IMR-90 (cell line): Measurements from ENCODE around the gene C19orf25. TPM values are rescaled to one million over a fixed set of nuclear protein-coding genes. Genes with fewer than 3 reads are reported as not detected.

Experiments
- ATAC-seq: fragments of 200-7000 bp; cut with Tn5 transposase; 2 replicates; pipeline ENCODE4 v1.9.1; 2020; ENCODE audit warnings: low read depth, mild to moderate bottlenecking, moderate library complexity
- BruUV-seq: library from RNA; stranded (reverse); fragments of 400-500 nt; replicated peaks from 2 replicates; lab custom pipeline; 2021; lab: Mats Ljungman, UMichigan
- CTCF ChIA-PET: fragments of 300-600 bp; formaldehyde crosslinking; extraction: SDS; loops from one replicate; lab custom pipeline; 2021; ENCODE audit warnings: antibody characterized with exemption; lab: Yijun Ruan, JAX
- POLR2A ChIA-PET: fragments of 300-600 bp; sonication (Branson Sonifier 250); formaldehyde crosslinking; loops from one replicate; lab custom pipeline; 2022; ENCODE audit warnings: antibody characterized with exemption; ENCODE audit not compliant: unreplicated experiment; lab: Charles Lee
- DNase-seq: peaks from one replicate; pipeline ENCODE4 v3.0.0; 2013
- H2AFZ ChIP-seq: replicated peaks from 2 replicates; pipeline ENCODE3; 2013; ENCODE audit warnings: low read length, mild to moderate bottlenecking; ENCODE audit not compliant: poor library complexity
- H2AK5ac ChIP-seq: 2 replicates; pipeline ENCODE4 v1.6.1; 2013; ENCODE audit warnings: low read depth, low read length, inconsistent platforms
- H2AK9ac ChIP-seq: replicated peaks from 2 replicates; pipeline ENCODE3; 2013; ENCODE audit warnings: mild to moderate bottlenecking, low read depth, low read length, moderate library complexity; ENCODE audit not compliant: poor library complexity
- H2BK120ac ChIP-seq: 2 replicates; pipeline ENCODE4 v1.6.1; 2013; ENCODE audit warnings: low read depth, low read length, inconsistent platforms
- H2BK15ac ChIP-seq: 3 replicates; pipeline ENCODE4 v1.6.1; 2013; ENCODE audit warnings: low read depth, low read length, inconsistent platforms
- H2BK20ac ChIP-seq: 2 replicates; pipeline ENCODE4 v1.6.1; 2013; ENCODE audit warnings: low read depth, mild to moderate bottlenecking, inconsistent platforms, low read length, moderate library complexity
- H2BK5ac ChIP-seq: 2 replicates; pipeline ENCODE4 v1.6.1; 2013; ENCODE audit warnings: mild to moderate bottlenecking, low read depth, low read length, inconsistent platforms; ENCODE audit not compliant: poor library complexity, severe bottlenecking
- H3K14ac ChIP-seq: replicated peaks from 2 replicates; pipeline ENCODE4 v1.6.1; 2013; ENCODE audit warnings: low read depth, low read length, inconsistent platforms
- H3K18ac ChIP-seq: 2 replicates; pipeline ENCODE4 v1.6.1; 2013; ENCODE audit warnings: low read depth, low read length, control low read depth
- H3K23ac ChIP-seq: 2 replicates; pipeline ENCODE4 v1.6.1; 2013; ENCODE audit warnings: low read depth, low read length, inconsistent platforms
- H3K27ac ChIP-seq: 2 replicates; pipeline ENCODE4 v1.5.1; 2013; ENCODE audit warnings: mild to moderate bottlenecking, control low read depth, low read length; ENCODE audit not compliant: insufficient read depth
- H3K27me3 ChIP-seq: 2 replicates; pipeline ENCODE4 v1.6.1; 2013; ENCODE audit warnings: low read length; ENCODE audit not compliant: control insufficient read depth, insufficient read depth
- H3K36me3 ChIP-seq: 2 replicates; pipeline ENCODE4 v1.6.1; 2013; ENCODE audit warnings: low read length, mixed read lengths; ENCODE audit not compliant: control insufficient read depth, insufficient read depth
- H3K4ac ChIP-seq: 2 replicates; pipeline ENCODE4 v1.6.1; 2013; ENCODE audit warnings: low read depth, low read length, inconsistent platforms
- H3K4me1 ChIP-seq: 2 replicates; pipeline ENCODE4 v1.6.1; 2013; ENCODE audit warnings: low read length, mixed read lengths; ENCODE audit not compliant: control insufficient read depth, insufficient read depth
- H3K4me2 ChIP-seq: 2 replicates; pipeline ENCODE4 v1.6.1; 2013; ENCODE audit warnings: low read depth, mild to moderate bottlenecking, control low read depth, low read length, moderate library complexity
- H3K4me3 ChIP-seq: 2 replicates; pipeline ENCODE4 v1.5.1; 2013; ENCODE audit warnings: low read depth, mild to moderate bottlenecking, control low read depth, low read length, moderate library complexity; ENCODE audit not compliant: insufficient read depth
- H3K56ac ChIP-seq: 2 replicates; pipeline ENCODE4 v1.6.1; 2013; ENCODE audit warnings: low read length, inconsistent platforms; ENCODE audit not compliant: insufficient read depth; ENCODE audit errors: extremely low read depth
- H3K79me1 ChIP-seq, 2 experiments: 2 replicates each; pipeline ENCODE4 v1.6.1; 2013; ENCODE audit warnings: low read length in 2 of 2, inconsistent platforms in 1 of 2, low read depth in 1 of 2
- H3K9ac ChIP-seq: 2 replicates; pipeline ENCODE4 v1.6.1; 2013; ENCODE audit warnings: low read depth, low read length, control low read depth
- H3K9me1 ChIP-seq: 2 replicates; pipeline ENCODE4 v1.6.1; 2013; ENCODE audit warnings: low read length, inconsistent platforms; ENCODE audit not compliant: insufficient read depth
- H3K9me3 ChIP-seq: 2 replicates; pipeline ENCODE4 v1.6.1; 2013; ENCODE audit warnings: low read length; ENCODE audit not compliant: control insufficient read depth, insufficient read depth
- H4K20me1 ChIP-seq: 2 replicates; pipeline ENCODE4 v1.6.1; 2013; ENCODE audit warnings: low read length, inconsistent platforms; ENCODE audit not compliant: insufficient read depth
- H4K5ac ChIP-seq: 2 replicates; pipeline ENCODE4 v1.6.1; 2013; ENCODE audit warnings: mild to moderate bottlenecking, low read depth, low read length, control low read depth
- H4K8ac ChIP-seq, 2 experiments: 2 replicates each; pipeline ENCODE4 v1.6.1; 2013; ENCODE audit warnings: low read depth in 2 of 2, low read length in 2 of 2, control low read depth in 1 of 2, inconsistent platforms in 1 of 2
- H4K91ac ChIP-seq: 2 replicates; pipeline ENCODE4 v1.6.1; 2013; ENCODE audit warnings: low read depth, low read length, inconsistent platforms; ENCODE audit not compliant: insufficient read depth
- CHD1 ChIP-seq: IDR thresholded peaks from 2 replicates; pipeline ENCODE4 v1.6.1; 2012; ENCODE audit warnings: low read depth, low read length, improper control_type of control experiment
- CTCF ChIP-seq: conservative IDR thresholded peaks from 2 replicates; pipeline ENCODE4 v1.5.1; 2012; ENCODE audit warnings: mild to moderate bottlenecking, low read depth, low read length, improper control_type of control experiment
- ELK1 ChIP-seq: fragments of 150-350 bp; IDR thresholded peaks from 2 replicates; pipeline ENCODE4 v1.6.1; 2016; ENCODE audit warnings: low read depth, mild to moderate bottlenecking, low read length, moderate library complexity, borderline replicate concordance
- MAFK ChIP-seq: IDR thresholded peaks from 2 replicates; pipeline ENCODE4 v1.6.1; 2012; ENCODE audit warnings: low read depth, low read length, improper control_type of control experiment
- MAZ ChIP-seq: IDR thresholded peaks from 2 replicates; pipeline ENCODE4 v1.6.1; 2012; ENCODE audit warnings: low read depth, mild to moderate bottlenecking, low read length, improper control_type of control experiment, moderate library complexity, borderline replicate concordance
- RAD21 ChIP-seq: IDR thresholded peaks from 2 replicates; pipeline ENCODE4 v1.6.1; 2012; ENCODE audit warnings: low read length, improper control_type of control experiment
- RCOR1 ChIP-seq: IDR thresholded peaks from 2 replicates; pipeline ENCODE4 v1.6.1; 2012; ENCODE audit warnings: mild to moderate bottlenecking, low read length, improper control_type of control experiment; ENCODE audit not compliant: insufficient replicate concordance
- RFX5 ChIP-seq: IDR thresholded peaks from 2 replicates; pipeline ENCODE4 v1.8.0; 2012; ENCODE audit warnings: low read depth, mild to moderate bottlenecking, low read length, moderate library complexity
- WGBS, 2 experiments: methylation state at CpG; one replicate each; pipeline versions ENCODE4 v1.1.5 to v1.1.7; 2013; ENCODE audit warnings: missing lambda C conversion rate in 2 of 2; ENCODE audit not compliant: insufficient read length in 1 of 2; ENCODE audit errors: extremely low coverage in 2 of 2; 5-methylcytosine and 5-hydroxymethylcytosine counted together
- dilution Hi-C: fragments of 300-500 bp; cut with HindIII; formaldehyde crosslinking; loops from one replicate; pipeline ENCODE4 v1.14.3; 2018; ENCODE audit warnings: low sequenced_read_pairs; ENCODE audit not compliant: unreplicated experiment
- in situ Hi-C: fragments of 300-500 bp; cut with MboI; formaldehyde crosslinking; loops from 3 replicates; pipeline ENCODE4 v1.14.3; 2019; ENCODE audit warnings: low sequenced_read_pairs, inconsistent platforms, mixed read lengths
- intact Hi-C: fragments of 100-400 bp; cut with micrococcal nuclease; formaldehyde crosslinking; loops from 2 replicates; pipeline ENCODE4 v1.10.0; 2022
- polyA plus RNA-seq, 3 experiments: library from polyadenylated mRNA; depleted of rRNA; stranded (reverse); fragments of >200 nt; gene quantifications; 2 replicates each; pipeline ENCODE4 v1.2.3, GENCODE V29; 2012; ENCODE audit warnings: low replicate concordance in 1 of 3
- total RNA-seq: library from RNA; depleted of rRNA; stranded (reverse); fragments of >200 nt; gene quantifications from 2 replicates; pipeline ENCODE4 v1.2.3, GENCODE V29; 2012

Gene C19orf25
- total and polyA plus RNA-seq, 2 of the 4 experiments (the other 2 are of a cell fraction), result 10.4 to 34.9 TPM

GRCh38 chr19:1440418-1440801 is 38.6 kb downstream of the C19orf25 start:
- in situ Hi-C loops (no loop called here), intact Hi-C loops (no loop called here), dilution Hi-C loops (no loop called here)
- Histone ChIP-seq H3K18ac (no peak overlapping the region), H3K4me3 (no peak overlapping the region), H2AK9ac (no peak overlapping the region), H3K27ac (no peak overlapping the region), H4K20me1 (peaks cover 58% of the 10 kb centered on the region), H3K23ac (no peak overlapping the region), H3K56ac (no peak overlapping the region), H3K4me1 (peaks cover 9% of the 10 kb centered on the region), H3K27me3 (0 out of 2 replicates have a peak, but pooled peaks cover under 1% of the 10 kb centered on the region), H3K79me1 (peaks cover 16 to 35% of the 10 kb centered on the region in 2 experiments; a peak in 3 of 4 replicates), H3K9me3 (no peaks in the 10 kb centered on the region), H3K9me1 (no peaks in the 10 kb centered on the region; the same call in 1 of the 2 replicates), H4K91ac (no peak overlapping the region), H2BK15ac (no peak overlapping the region), H3K4me2 (no peak overlapping the region), H2BK20ac (no peak overlapping the region), H2AK5ac (no peak overlapping the region), H2AFZ (no peak overlapping the region), H3K9ac (no peak overlapping the region), H3K14ac (no peak overlapping the region), H2BK5ac (no peak overlapping the region), H3K36me3 (peaks cover 36% of the 10 kb centered on the region), H2BK120ac (no peak overlapping the region), H4K5ac (no peak overlapping the region), H4K8ac (no peak overlapping the region), H3K4ac (no peak overlapping the region)
- ATAC-seq, result no peak
- DNase-seq, result no peak
- POLR2A ChIA-PET, result no interaction called here
- TF ChIP-seq CTCF (no peak), MAFK (no peak), RCOR1 (no peak), RAD21 (no peak), MAZ (no peak), CHD1 (no peak), RFX5 (no peak), ELK1 (no peak)
- CTCF ChIA-PET, result no interaction called here
- BruUV-seq, result no TSS peak
- 96% methylated on average over 9 of the region's 15 CpGs; no CpG with 5 or more reads in 1 of the 2 experiments for WGBS, 2 experiments
